Thoracic aorta (tissue), 2 donors: ENCODE measurements around the gene TFF2. TPM values are rescaled to one million over a fixed set of nuclear protein-coding genes. Genes with fewer than 3 reads are reported as not detected.

Experiments used
- ATAC-seq: fragments of 150-250 bp; one replicate; pipeline ENCODE4 v1.8.0; 2017; ENCODE audit warnings: low read depth; ENCODE audit not compliant: insufficient number of reproducible peaks, low FRiP score
- DNase-seq: peaks from one replicate; pipeline ENCODE4 v3.0.0-alpha.2; 2020; ENCODE audit warnings: low spot score
- H3K27ac ChIP-seq, 2 donors: fragments of 200-600 bp; sonication (generic); 1 replicate in 1 of 2; 2 replicates in 1 of 2; pipeline ENCODE4 v1.5.1; 2016; ENCODE audit warnings: mild to moderate bottlenecking in 2 of 2, moderate library complexity in 2 of 2
- H3K27me3 ChIP-seq: fragments of 200-600 bp; sonication (generic); replicated peaks from 2 replicates; pipeline ENCODE4 v1.6.0; 2016; ENCODE audit warnings: mild to moderate bottlenecking; ENCODE audit not compliant: insufficient read depth
- H3K36me3 ChIP-seq: fragments of 200-600 bp; sonication (generic); one replicate; pipeline ENCODE4 v1.5.1; 2016
- H3K4me1 ChIP-seq, 2 donors: fragments of 200-600 bp; sonication (generic); 1 replicate in 1 of 2; 2 replicates in 1 of 2; pipeline versions ENCODE4 v1.5.1 to v1.6.0; 2016; ENCODE audit warnings: low read depth in 2 of 2, mild to moderate bottlenecking in 1 of 2; ENCODE audit not compliant: control insufficient read depth in 1 of 2
- H3K4me3 ChIP-seq: fragments of 200-600 bp; sonication (generic); 2 replicates; pipeline ENCODE4 v1.5.1; 2016; ENCODE audit warnings: mild to moderate bottlenecking
- H3K9me3 ChIP-seq: fragments of 200-600 bp; sonication (generic); 2 replicates; pipeline ENCODE4 v1.5.1; 2016
- CTCF ChIP-seq: fragments of 200-600 bp; sonication (generic); IDR thresholded peaks from one replicate; pipeline ENCODE4 v1.5.1; 2019; ENCODE audit warnings: antibody characterized with exemption
- total RNA-seq, 2 donors: library from RNA; depleted of rRNA; stranded (reverse); fragments of >200 nt; gene quantifications; one replicate each; pipeline versions ENCODE4 v1.1.0 to v1.2.3, GENCODE V29; 2016

Gene TFF2
- total RNA-seq, 2 donors from 2014 or later: 17.0 TPM; not detected in 1

- Histone ChIP-seq H3K4me1 (no peaks in the 10 kb centered on the region), H3K27me3 (no peaks in the 10 kb centered on the region), H3K4me3 (no peak overlapping the region), H3K9me3 (no peaks in the 10 kb centered on the region), H3K36me3 (no peaks in the 10 kb centered on the region), H3K27ac (no peak overlapping the region)
- DNase-seq (no peak), ATAC-seq (no peak)
- no peak for TF ChIP-seq CTCF
Observed at GRCh38 chr21:42363312-42363711, 12.5 kb upstream of the TFF2 start.

- H3K27me3 ChIP-seq: no peaks in the 10 kb centered on the region
- no peak overlapping the region for H3K4me3 ChIP-seq
- no peak overlapping the region for H3K27ac ChIP-seq
- H3K36me3 ChIP-seq: no peaks in the 10 kb centered on the region
- no peaks in the 10 kb centered on the region for H3K9me3 ChIP-seq
- DNase-seq (no peak), ATAC-seq (no peak)
- TF ChIP-seq CTCF: no peak
- H3K4me1 ChIP-seq: no peaks in the 10 kb centered on the region
Observed at GRCh38 chr21:42362700-42363099, 11.9 kb upstream of the TFF2 start.

GRCh38 chr21:42362198-42362597 is 11.4 kb upstream of the TFF2 start:
- Histone ChIP-seq H3K9me3 (no peaks in the 10 kb centered on the region), H3K4me1 (no peaks in the 10 kb centered on the region), H3K36me3 (no peaks in the 10 kb centered on the region), H3K27ac (no peak overlapping the region), H3K4me3 (no peak overlapping the region), H3K27me3 (no peaks in the 10 kb centered on the region)
- DNase-seq: no peak
- no peak for TF ChIP-seq CTCF
- ATAC-seq: no peak

- Histone ChIP-seq H3K27me3 (no peaks in the 10 kb centered on the region), H3K36me3 (no peaks in the 10 kb centered on the region), H3K27ac (no peak overlapping the region), H3K4me1 (no peaks in the 10 kb centered on the region), H3K9me3 (no peaks in the 10 kb centered on the region), H3K4me3 (no peak overlapping the region)
- no peak for TF ChIP-seq CTCF
- ATAC-seq (no peak), DNase-seq (no peak)
Observed at GRCh38 chr21:42361286-42361685, 10.5 kb upstream of the TFF2 start.

GRCh38 chr21:42360317-42360716 is 9.5 kb upstream of the TFF2 start:
- no peak overlapping the region for H3K4me3 ChIP-seq
- no peak for DNase-seq
- H3K27ac ChIP-seq: no peak overlapping the region
- no peak for TF ChIP-seq CTCF
- no peak for ATAC-seq
- H3K27me3 ChIP-seq: no peaks in the 10 kb centered on the region
- H3K36me3 ChIP-seq: no peaks in the 10 kb centered on the region
- peaks cover 4% of the 10 kb centered on the region for H3K9me3 ChIP-seq
- H3K4me1 ChIP-seq: no peaks in the 10 kb centered on the region
